KMS-11 (cell line): Measurements from ENCODE around the gene CELF2.

Experiments
- H2AFZ ChIP-seq: fragments of 200-600 bp; sonication (generic); 2 replicates; pipeline ENCODE4 v1.6.1; 2016; ENCODE audit warnings: antibody characterized with exemption, mixed run types, low read depth
- H3K27ac ChIP-seq: fragments of 200-600 bp; sonication (generic); 2 replicates; pipeline ENCODE4 v1.6.1; 2016; ENCODE audit warnings: mild to moderate bottlenecking, mixed run types
- H3K27me3 ChIP-seq: fragments of 200-600 bp; sonication (generic); 2 replicates; pipeline ENCODE4 v1.6.1; 2017; ENCODE audit warnings: mild to moderate bottlenecking, low read depth, mixed run types, moderate library complexity; ENCODE audit not compliant: insufficient read depth
- H3K36me3 ChIP-seq: fragments of 200-600 bp; sonication (generic); 2 replicates; pipeline ENCODE4 v1.6.1; 2017; ENCODE audit warnings: mild to moderate bottlenecking, mixed run types; ENCODE audit not compliant: insufficient read depth
- H3K4me1 ChIP-seq: fragments of 200-600 bp; sonication (generic); 2 replicates; pipeline ENCODE4 v1.6.1; 2016; ENCODE audit warnings: mild to moderate bottlenecking, low read depth, mixed run types; ENCODE audit not compliant: poor library complexity, severe bottlenecking
- H3K4me2 ChIP-seq: fragments of 200-600 bp; sonication (generic); 2 replicates; pipeline ENCODE4 v1.7.0; 2016; ENCODE audit warnings: mild to moderate bottlenecking, mixed run types
- H3K4me3 ChIP-seq: fragments of 200-600 bp; sonication (generic); IDR thresholded peaks from 2 replicates; pipeline ENCODE4 v1.6.1; 2017; ENCODE audit warnings: low read depth, low read length, mixed read lengths; ENCODE audit not compliant: insufficient read depth
- H3K79me2 ChIP-seq: fragments of 200-600 bp; sonication (generic); 2 replicates; pipeline ENCODE4 v1.6.1; 2016; ENCODE audit warnings: low read depth, mixed run types; ENCODE audit not compliant: insufficient read depth
- H3K9ac ChIP-seq: fragments of 200-600 bp; sonication (generic); 2 replicates; pipeline ENCODE4 v1.6.1; 2016; ENCODE audit warnings: mild to moderate bottlenecking, mixed run types
- H4K20me1 ChIP-seq: fragments of 200-600 bp; sonication (generic); 2 replicates; pipeline ENCODE4 v1.6.1; 2016; ENCODE audit warnings: mild to moderate bottlenecking, mixed run types; ENCODE audit not compliant: insufficient read depth
- TF ChIP-seq, protein P1 (sequence below): fragments of 200-600 bp; sonication (generic); conservative IDR thresholded peaks from 2 replicates; pipeline ENCODE4 v1.6.1; 2017; ENCODE audit warnings: low read depth, mild to moderate bottlenecking, antibody characterized with exemption, low read length, moderate library complexity, mixed read lengths

Gene CELF2

GRCh38 chr10:11046776-11047160, 29.1 kb downstream of the CELF2 start:
- H3K27ac ChIP-seq: no peak overlapping the region
- H3K36me3 ChIP-seq: no peaks in the 10 kb centered on the region
- no peaks in the 10 kb centered on the region for H3K27me3 ChIP-seq
- no peak overlapping the region for H3K4me2 ChIP-seq
- no peak overlapping the region for H2AFZ ChIP-seq
- H3K9ac ChIP-seq: no peak overlapping the region
- H3K4me1 ChIP-seq: no peaks in the 10 kb centered on the region
- TF ChIP-seq, protein P1, sequence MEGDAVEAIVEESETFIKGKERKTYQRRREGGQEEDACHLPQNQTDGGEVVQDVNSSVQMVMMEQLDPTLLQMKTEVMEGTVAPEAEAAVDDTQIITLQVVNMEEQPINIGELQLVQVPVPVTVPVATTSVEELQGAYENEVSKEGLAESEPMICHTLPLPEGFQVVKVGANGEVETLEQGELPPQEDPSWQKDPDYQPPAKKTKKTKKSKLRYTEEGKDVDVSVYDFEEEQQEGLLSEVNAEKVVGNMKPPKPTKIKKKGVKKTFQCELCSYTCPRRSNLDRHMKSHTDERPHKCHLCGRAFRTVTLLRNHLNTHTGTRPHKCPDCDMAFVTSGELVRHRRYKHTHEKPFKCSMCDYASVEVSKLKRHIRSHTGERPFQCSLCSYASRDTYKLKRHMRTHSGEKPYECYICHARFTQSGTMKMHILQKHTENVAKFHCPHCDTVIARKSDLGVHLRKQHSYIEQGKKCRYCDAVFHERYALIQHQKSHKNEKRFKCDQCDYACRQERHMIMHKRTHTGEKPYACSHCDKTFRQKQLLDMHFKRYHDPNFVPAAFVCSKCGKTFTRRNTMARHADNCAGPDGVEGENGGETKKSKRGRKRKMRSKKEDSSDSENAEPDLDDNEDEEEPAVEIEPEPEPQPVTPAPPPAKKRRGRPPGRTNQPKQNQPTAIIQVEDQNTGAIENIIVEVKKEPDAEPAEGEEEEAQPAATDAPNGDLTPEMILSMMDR: no peak
- H3K4me3 ChIP-seq: no peak overlapping the region
- H4K20me1 ChIP-seq: no peaks in the 10 kb centered on the region
- no peaks in the 10 kb centered on the region for H3K79me2 ChIP-seq

- H3K4me1 ChIP-seq: no peaks in the 10 kb centered on the region
- H2AFZ ChIP-seq: no peak overlapping the region
- no peak overlapping the region for H3K4me2 ChIP-seq
- TF ChIP-seq, protein P1: no peak
- no peak overlapping the region for H3K9ac ChIP-seq
- H4K20me1 ChIP-seq: no peaks in the 10 kb centered on the region
- H3K4me3 ChIP-seq: no peak overlapping the region
- no peaks in the 10 kb centered on the region for H3K79me2 ChIP-seq
- no peak overlapping the region for H3K27ac ChIP-seq
- H3K36me3 ChIP-seq: no peaks in the 10 kb centered on the region
- no peaks in the 10 kb centered on the region for H3K27me3 ChIP-seq
Measured at GRCh38 chr10:11048707-11049278, 31.1 kb downstream of the CELF2 start.

DNA sequence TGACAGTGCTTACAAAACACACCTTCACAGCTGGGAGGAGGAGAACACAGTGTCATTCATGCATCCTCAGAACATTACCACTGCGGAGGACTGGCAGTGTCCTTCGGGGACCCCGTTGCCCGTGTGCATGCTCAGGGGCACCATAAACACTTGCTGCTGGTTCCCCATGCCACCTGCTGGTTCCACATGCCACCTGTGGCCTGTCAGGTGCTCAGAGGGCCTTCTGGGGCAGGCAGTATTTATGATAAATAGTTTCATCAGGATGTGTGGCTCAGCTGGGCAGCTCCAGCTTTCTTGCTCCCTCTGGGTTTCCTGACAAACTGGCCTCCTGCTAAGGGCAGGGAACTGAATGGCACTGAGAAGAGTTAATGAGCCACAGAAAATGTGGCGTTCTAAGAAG, 32.1 kb downstream of the CELF2 start:
- TF ChIP-seq, protein P1: no peak
- Histone ChIP-seq H3K27me3 (no peaks in the 10 kb centered on the region), H3K79me2 (no peaks in the 10 kb centered on the region), H3K4me3 (no peak overlapping the region), H2AFZ (no peak overlapping the region), H3K9ac (no peak overlapping the region), H3K27ac (no peak overlapping the region), H3K4me2 (no peak overlapping the region), H3K4me1 (no peaks in the 10 kb centered on the region), H4K20me1 (no peaks in the 10 kb centered on the region), H3K36me3 (no peaks in the 10 kb centered on the region)

DNA sequence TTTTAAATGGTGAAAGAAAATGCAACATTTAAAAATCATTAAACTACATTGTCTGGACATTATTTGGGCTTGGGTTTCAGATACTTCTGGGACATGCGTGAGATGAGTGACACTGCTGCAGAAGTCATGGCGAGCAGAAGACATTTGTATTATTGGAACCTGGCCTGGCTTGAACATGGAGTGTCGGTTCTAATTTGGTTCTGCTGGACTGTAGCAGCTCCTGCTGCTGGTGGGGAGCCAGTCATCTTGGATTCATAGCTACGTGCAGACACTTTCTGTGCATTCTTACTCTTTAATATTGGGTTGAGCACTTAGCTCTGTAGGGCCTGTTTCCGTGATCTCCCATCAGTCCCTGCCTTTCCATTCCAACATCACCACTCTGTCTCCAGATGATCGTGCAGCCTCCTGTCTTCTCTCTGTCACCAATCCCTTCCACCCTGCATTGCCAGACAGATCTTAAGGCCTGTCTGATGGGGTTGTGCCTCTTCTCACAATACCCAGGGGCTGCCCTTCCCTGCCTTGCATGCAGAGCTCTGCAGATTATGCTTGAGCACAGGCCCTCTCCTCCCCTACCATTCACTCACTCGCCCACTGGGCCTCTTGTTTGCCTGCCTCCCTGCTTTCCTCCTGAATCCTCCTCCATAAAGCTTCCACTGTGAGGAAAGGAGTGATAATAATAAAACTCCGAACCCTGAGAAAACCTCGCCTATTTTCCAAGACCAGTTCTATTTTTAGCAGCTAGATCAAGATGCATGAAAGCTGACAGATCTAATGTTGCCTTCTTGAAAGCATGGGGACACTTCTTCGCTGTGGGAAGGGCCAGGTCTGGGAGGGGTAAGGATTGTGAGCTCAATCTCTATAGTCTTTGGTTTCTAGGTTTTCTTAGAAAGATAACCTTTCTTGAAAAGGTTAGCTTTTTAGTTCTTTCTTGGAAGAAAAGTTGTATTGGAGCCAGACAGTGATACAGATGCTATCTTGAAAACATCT, 32.9 kb downstream of the CELF2 start:
- no peak overlapping the region for H3K27ac ChIP-seq
- H3K27me3 ChIP-seq: no peaks in the 10 kb centered on the region
- TF ChIP-seq, protein P1: no peak
- no peak overlapping the region for H3K4me3 ChIP-seq
- no peaks in the 10 kb centered on the region for H3K36me3 ChIP-seq
- no peaks in the 10 kb centered on the region for H3K79me2 ChIP-seq
- no peak overlapping the region for H3K4me2 ChIP-seq
- H4K20me1 ChIP-seq: no peaks in the 10 kb centered on the region
- no peaks in the 10 kb centered on the region for H3K4me1 ChIP-seq
- H2AFZ ChIP-seq: no peak overlapping the region
- no peak overlapping the region for H3K9ac ChIP-seq
